K562 (cell line): ENCODE measurements around the gene SMARCC1. TPM values are rescaled to one million over a fixed set of nuclear protein-coding genes. Genes with fewer than 3 reads are reported as not detected.
A peak's percentile ranks its signal among the peaks of the same experiment; 100 is the strongest.

ENCODE experiments used
- ATAC-seq: fragments of 200-7000 bp; cut with Tn5 transposase; 3 replicates; pipeline ENCODE4 v1.9.1; 2020; ENCODE audit warnings: moderate library complexity
- BruUV-seq: library from RNA; stranded (reverse); fragments of 400-500 nt; replicated peaks from 2 replicates; lab custom pipeline; 2021; lab: Mats Ljungman, UMichigan
- CTCF ChIA-PET: fragments of 300-600 bp; formaldehyde crosslinking; extraction: SDS; loops from one replicate; lab custom pipeline; 2021; ENCODE audit warnings: low intra/inter-chr PET ratio; lab: Yijun Ruan, JAX
- POLR2A ChIA-PET: fragments of 300-600, 350-650 bp; sonication (Branson Sonifier 250); formaldehyde crosslinking; extraction: SDS; loops from one replicate; lab custom pipeline; 2021; ENCODE audit warnings: antibody characterized with exemption, inconsistent platforms; lab: Yijun Ruan, JAX
- DNase-seq, 4 experiments: peaks; one replicate each; pipeline versions ENCODE4 v3.0.0 to v3.0.0-alpha.2; 2011 to 2018; ENCODE audit warnings: low spot score in 3 of 4, mixed read lengths in 3 of 4; ENCODE audit errors: extremely low read depth in 1 of 4
- FAIRE-seq: peaks from 2 replicates; lab custom pipeline; 2011; peaks lifted over from hg19 to GRCh38; lab: Jason Lieb, UNC
- H2AFZ ChIP-seq: 2 replicates; pipeline ENCODE4 v1.6.0; 2011; ENCODE audit warnings: low read depth, low read length, control low read depth, inconsistent platforms
- H3K27ac ChIP-seq: fragments of 200-600 bp; 3 replicates; pipeline ENCODE4 v1.8.0; 2011; ENCODE audit warnings: low read depth, mild to moderate bottlenecking, control low read depth, inconsistent platforms, low read length, moderate library complexity, mixed read lengths; ENCODE audit errors: extremely low read depth
- H3K27me3 ChIP-seq, 2 experiments: fragments of 300-600 bp in 1 of 2; 2 replicates in 1 of 2; 3 replicates in 1 of 2; pipeline versions ENCODE4 v1.6.0 to v1.8.0; 2011; ENCODE audit warnings: inconsistent platforms in 2 of 2, low read length in 2 of 2, mild to moderate bottlenecking in 1 of 2, mixed read lengths in 1 of 2, moderate library complexity in 1 of 2; ENCODE audit not compliant: control insufficient read depth in 2 of 2, insufficient read depth in 2 of 2
- H3K36me3 ChIP-seq: fragments of 300-600 bp; 3 replicates; pipeline ENCODE4 v1.8.0; 2011; ENCODE audit warnings: mild to moderate bottlenecking, low read length, inconsistent platforms; ENCODE audit not compliant: control insufficient read depth, insufficient read depth
- H3K4me1 ChIP-seq, 2 experiments: fragments of 200-600 bp in 1 of 2; replicated peaks in 1 of 2; 2 replicates in 1 of 2; 3 replicates in 1 of 2; pipeline versions ENCODE4 v1.5.1 to v1.8.0; 2011; ENCODE audit warnings: inconsistent platforms in 2 of 2, low read length in 2 of 2, mild to moderate bottlenecking in 1 of 2, mixed read lengths in 1 of 2, moderate library complexity in 1 of 2; ENCODE audit not compliant: control insufficient read depth in 2 of 2, insufficient read depth in 2 of 2
- H3K4me2 ChIP-seq: 2 replicates; pipeline ENCODE4 v1.6.1; 2011; ENCODE audit warnings: low read length, control low read depth, inconsistent platforms, mixed read lengths; ENCODE audit not compliant: insufficient read depth
- H3K4me3 ChIP-seq: fragments of 200-600 bp; sonication (generic), shearing (Covaris generic); 2 replicates; pipeline ENCODE4 v1.5.1; 2016; ENCODE audit warnings: control low read depth, inconsistent platforms
- H3K79me2 ChIP-seq: fragments of 200-600 bp; 3 replicates; pipeline ENCODE4 v1.8.0; 2011; ENCODE audit warnings: low read length, inconsistent platforms; ENCODE audit not compliant: control insufficient read depth, insufficient read depth
- H3K9ac ChIP-seq, 2 experiments: 2 replicates each; pipeline versions ENCODE4 v1.6.0 to v1.6.1; 2011; ENCODE audit warnings: low read depth in 2 of 2, low read length in 2 of 2, control low read depth in 1 of 2, inconsistent platforms in 1 of 2, mild to moderate bottlenecking in 1 of 2, mixed read lengths in 1 of 2; ENCODE audit not compliant: insufficient read depth in 1 of 2
- H3K9me1 ChIP-seq: one replicate; pipeline ENCODE4 v1.6.0; 2011; ENCODE audit warnings: inconsistent platforms, mild to moderate bottlenecking, low read length, moderate library complexity; ENCODE audit not compliant: control insufficient read depth, insufficient read depth
- H3K9me3 ChIP-seq: replicated peaks from 2 replicates; pipeline ENCODE4 v1.5.1; 2011; ENCODE audit warnings: low read depth, low read length, inconsistent platforms; ENCODE audit not compliant: control insufficient read depth, insufficient read depth
- H4K20me1 ChIP-seq: replicated peaks from 2 replicates; pipeline ENCODE4 v1.6.1; 2011; ENCODE audit warnings: low read length, inconsistent platforms, mixed read lengths; ENCODE audit not compliant: control insufficient read depth, insufficient read depth
- BRD4 ChIP-seq: fragments of 200-600 bp; sonication (generic); IDR thresholded peaks from 2 replicates; pipeline ENCODE4 v1.6.1; 2017; ENCODE audit warnings: inconsistent platforms
- EWSR1 ChIP-seq: fragments of 450-650 bp; IDR thresholded peaks from 2 replicates; pipeline ENCODE4 v1.6.1; 2018; ENCODE audit warnings: borderline replicate concordance, mild to moderate bottlenecking, low read depth, moderate library complexity; ENCODE audit not compliant: partially characterized antibody
- FOXJ2 ChIP-seq: fragments of 200-800 bp; sonication (Bioruptor generic); IDR thresholded peaks from 2 replicates; pipeline ENCODE4 v1.6.1; 2016; ENCODE audit warnings: missing genetic modification characterization, missing compliant biosample characterization
- GATAD2B ChIP-seq: fragments of 450-650 bp; IDR thresholded peaks from 2 replicates; pipeline ENCODE4 v1.6.1; 2017; ENCODE audit warnings: mild to moderate bottlenecking, borderline replicate concordance
- MAFG ChIP-seq: fragments of 450-650 bp; conservative IDR thresholded peaks from 2 replicates; pipeline ENCODE4 v1.6.1; 2016; ENCODE audit warnings: missing genetic modification characterization, missing compliant biosample characterization
- MCM7 ChIP-seq, 2 experiments: fragments of 450-650 bp; IDR thresholded peaks; 2 replicates each; pipeline ENCODE4 v1.6.1; 2016 to 2018
- MTA2 ChIP-seq: fragments of 450-650 bp; IDR thresholded peaks from 2 replicates; pipeline ENCODE4 v1.6.1; 2016; ENCODE audit warnings: low read depth
- NFXL1 ChIP-seq: fragments of 450-650 bp; formaldehyde crosslinking; IDR thresholded peaks from 2 replicates; pipeline ENCODE4 v1.4.0; 2021; ENCODE audit warnings: mild to moderate bottlenecking
- NONO ChIP-seq, 2 experiments: fragments of 200-400 bp in 1 of 2; fragments of 450-650 bp in 1 of 2; formaldehyde crosslinking in 1 of 2; IDR thresholded peaks; 2 replicates each; pipeline ENCODE4 v1.6.1; 2017; ENCODE audit warnings: low read depth in 2 of 2, mild to moderate bottlenecking in 2 of 2, moderate library complexity in 2 of 2, low read length in 1 of 2
- ZFP1 ChIP-seq: fragments of 450-650 bp; formaldehyde crosslinking; IDR thresholded peaks from 2 replicates; pipeline ENCODE4 v1.4.0; 2020; ENCODE audit warnings: mild to moderate bottlenecking, mixed read lengths
- ZNF764 ChIP-seq: fragments of 250-450 bp; sonication (Bioruptor Pico); IDR thresholded peaks from 2 replicates; pipeline ENCODE4 v1.4.0; 2020; ENCODE audit warnings: low read depth, mild to moderate bottlenecking, moderate library complexity
- WGBS: fragments of 100-300 bp; shearing (Covaris generic); methylation state at CpG from one replicate; pipeline ENCODE4 v1.1.6; 2016; ENCODE audit warnings: low coverage, mixed read lengths; ENCODE audit not compliant: insufficient coverage; ENCODE audit errors: missing lambda C conversion rate; 5-methylcytosine and 5-hydroxymethylcytosine counted together
- in situ Hi-C: fragments of 300-500 bp; cut with MboI; formaldehyde crosslinking; loops from 4 replicates; pipeline ENCODE4 v1.15.0; 2018; ENCODE audit warnings: inconsistent platforms, mixed read lengths
- intact Hi-C: fragments of 100-400 bp; cut with micrococcal nuclease; formaldehyde crosslinking; loops from 2 replicates; pipeline ENCODE4 v1.14.2; 2022
- polyA plus RNA-seq, 8 experiments: library from polyadenylated mRNA; depleted of rRNA in 4 of 8; stranded (reverse) in 5 of 8; unstranded in 3 of 8; fragments of >200 nt; fragmentation: Nextera tagmentation in 2 of 8; fragmentation: Illumina TruSeq in 1 of 8; extraction: Ambion mirVana in 2 of 8; extraction: Trizol in 1 of 8; gene quantifications; 2 replicates each; pipeline versions ENCODE4 v1.2.1 to v1.2.3, GENCODE V29; 2011 to 2014; ENCODE audit warnings: inconsistent platforms in 1 of 8, missing spikeins in 1 of 8
- total RNA-seq, 7 experiments: library from RNA; depleted of rRNA in 6 of 7; stranded (reverse); fragments of >200 nt in 6 of 7; fragmentation: Illumina TruSeq in 2 of 7; extraction: Trizol in 2 of 7; gene quantifications; 2 replicates each; pipeline versions ENCODE4 v1.2.1 to v1.2.3, GENCODE V29; 2011 to 2021; ENCODE audit warnings: low replicate concordance in 1 of 7
- TF ChIP-seq, protein P1 (sequence below): sonication (generic); formaldehyde crosslinking; IDR thresholded peaks from 2 replicates; pipeline ENCODE4 v1.8.0; 2023; ENCODE audit warnings: mild to moderate bottlenecking, missing genetic modification reagents
- TF ChIP-seq, protein P2 (sequence below): conservative IDR thresholded peaks from 2 replicates; pipeline ENCODE4 v1.6.1; 2011; ENCODE audit warnings: low read depth, mild to moderate bottlenecking, low read length; ENCODE audit not compliant: control insufficient read depth
- TF ChIP-seq, protein P3 (sequence below): IDR thresholded peaks from 2 replicates; pipeline ENCODE4 v1.6.1; 2011; ENCODE audit not compliant: insufficient read length; ENCODE audit errors: extremely low read depth
- TF ChIP-seq, protein P4 (sequence below): sonication (generic); IDR thresholded peaks from 2 replicates; pipeline ENCODE4 v1.6.1; 2016

The SMARCC1 gene
- total and polyA plus RNA-seq, 9 of the 15 experiments (the other 6 are each of a cell fraction or from before 2014, with no cell fraction given), result 20.7 to 199 (median 66.0) TPM

DNA sequence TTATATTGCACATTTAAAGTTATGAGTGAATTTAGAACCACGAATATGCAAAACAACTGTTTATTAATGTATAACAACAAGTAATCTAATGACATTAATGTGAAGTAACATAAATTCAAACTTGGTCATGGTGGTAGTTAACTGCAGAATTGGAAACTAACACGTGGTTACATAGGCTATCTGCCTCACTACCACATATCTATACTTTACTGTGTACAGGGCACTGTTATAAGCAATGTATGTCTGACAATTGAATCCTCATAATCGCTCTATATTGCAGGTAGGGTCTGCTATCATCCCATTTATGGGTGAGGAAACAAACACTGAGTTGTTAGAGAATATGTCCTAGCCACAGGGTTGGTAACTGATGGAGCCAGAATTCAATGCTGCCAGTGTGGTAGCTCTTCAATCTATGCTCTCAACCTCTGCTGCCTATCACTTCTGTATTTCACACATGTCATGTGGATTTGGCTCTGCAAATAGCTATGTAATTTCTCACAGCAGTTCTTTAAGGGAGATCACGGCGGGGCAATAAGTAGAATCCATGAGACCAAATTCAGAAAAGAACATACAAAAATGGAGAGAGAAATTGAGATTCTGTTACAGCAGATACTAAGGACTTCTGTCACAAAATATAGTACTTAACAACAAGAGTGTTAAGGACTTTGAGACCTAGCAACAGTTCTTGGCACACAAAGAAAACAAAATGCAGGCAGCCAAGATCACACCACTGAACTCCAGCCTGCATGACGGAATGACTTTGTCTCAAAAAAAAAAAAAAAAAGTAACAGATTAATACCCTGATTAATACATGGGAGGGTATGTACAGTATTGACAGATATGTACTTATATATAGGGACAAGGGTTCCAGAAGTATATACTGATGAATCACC, 103.0 kb downstream of the SMARCC1 start:
- ChIA-PET POLR2A (interaction anchor here (0.6 to 1.3 kb wide), 2 partner anchors 9 to 12 kb away, joined by 3 to 4 read pairs; no protein-coding TSS in a partner anchor), CTCF (no interaction called here)
- Histone ChIP-seq H3K27me3 (no peaks in the 10 kb centered on the region), H3K4me2 (no peak overlapping the region), H3K4me3 (no peak overlapping the region), H2AFZ (no peak overlapping the region), H3K9me1 (no peaks in the 10 kb centered on the region), H4K20me1 (no peaks in the 10 kb centered on the region), H3K79me2 (no peaks in the 10 kb centered on the region), H3K9me3 (no peaks in the 10 kb centered on the region), H3K9ac (no peak overlapping the region), H3K36me3 (peaks cover 90% of the 10 kb centered on the region), H3K27ac (no peak overlapping the region), H3K4me1 (no peaks in the 10 kb centered on the region)
- DNase-seq (no peak), ATAC-seq (no peak), FAIRE-seq (no peak)
- intact Hi-C loops (no loop called here), in situ Hi-C loops (no loop called here)
- 92% methylated on average over 6 of the region's 6 CpGs for WGBS
- TF ChIP-seq BRD4, result no peak
- TF ChIP-seq NFXL1 (CRISPR knock-in tag), result no peak
- no peak for TF ChIP-seq MTA2
- TF ChIP-seq NONO (IDR thresholded peaks at IDR 0.05; ENCODE audit: low read depth in 2 of 2, low read length in 1 of 2), result no peak
- TF ChIP-seq, protein P1, sequence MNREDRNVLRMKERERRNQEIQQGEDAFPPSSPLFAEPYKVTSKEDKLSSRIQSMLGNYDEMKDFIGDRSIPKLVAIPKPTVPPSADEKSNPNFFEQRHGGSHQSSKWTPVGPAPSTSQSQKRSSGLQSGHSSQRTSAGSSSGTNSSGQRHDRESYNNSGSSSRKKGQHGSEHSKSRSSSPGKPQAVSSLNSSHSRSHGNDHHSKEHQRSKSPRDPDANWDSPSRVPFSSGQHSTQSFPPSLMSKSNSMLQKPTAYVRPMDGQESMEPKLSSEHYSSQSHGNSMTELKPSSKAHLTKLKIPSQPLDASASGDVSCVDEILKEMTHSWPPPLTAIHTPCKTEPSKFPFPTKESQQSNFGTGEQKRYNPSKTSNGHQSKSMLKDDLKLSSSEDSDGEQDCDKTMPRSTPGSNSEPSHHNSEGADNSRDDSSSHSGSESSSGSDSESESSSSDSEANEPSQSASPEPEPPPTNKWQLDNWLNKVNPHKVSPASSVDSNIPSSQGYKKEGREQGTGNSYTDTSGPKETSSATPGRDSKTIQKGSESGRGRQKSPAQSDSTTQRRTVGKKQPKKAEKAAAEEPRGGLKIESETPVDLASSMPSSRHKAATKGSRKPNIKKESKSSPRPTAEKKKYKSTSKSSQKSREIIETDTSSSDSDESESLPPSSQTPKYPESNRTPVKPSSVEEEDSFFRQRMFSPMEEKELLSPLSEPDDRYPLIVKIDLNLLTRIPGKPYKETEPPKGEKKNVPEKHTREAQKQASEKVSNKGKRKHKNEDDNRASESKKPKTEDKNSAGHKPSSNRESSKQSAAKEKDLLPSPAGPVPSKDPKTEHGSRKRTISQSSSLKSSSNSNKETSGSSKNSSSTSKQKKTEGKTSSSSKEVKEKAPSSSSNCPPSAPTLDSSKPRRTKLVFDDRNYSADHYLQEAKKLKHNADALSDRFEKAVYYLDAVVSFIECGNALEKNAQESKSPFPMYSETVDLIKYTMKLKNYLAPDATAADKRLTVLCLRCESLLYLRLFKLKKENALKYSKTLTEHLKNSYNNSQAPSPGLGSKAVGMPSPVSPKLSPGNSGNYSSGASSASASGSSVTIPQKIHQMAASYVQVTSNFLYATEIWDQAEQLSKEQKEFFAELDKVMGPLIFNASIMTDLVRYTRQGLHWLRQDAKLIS (CRISPR knock-in tag), result no peak
- TF ChIP-seq, protein P2, sequence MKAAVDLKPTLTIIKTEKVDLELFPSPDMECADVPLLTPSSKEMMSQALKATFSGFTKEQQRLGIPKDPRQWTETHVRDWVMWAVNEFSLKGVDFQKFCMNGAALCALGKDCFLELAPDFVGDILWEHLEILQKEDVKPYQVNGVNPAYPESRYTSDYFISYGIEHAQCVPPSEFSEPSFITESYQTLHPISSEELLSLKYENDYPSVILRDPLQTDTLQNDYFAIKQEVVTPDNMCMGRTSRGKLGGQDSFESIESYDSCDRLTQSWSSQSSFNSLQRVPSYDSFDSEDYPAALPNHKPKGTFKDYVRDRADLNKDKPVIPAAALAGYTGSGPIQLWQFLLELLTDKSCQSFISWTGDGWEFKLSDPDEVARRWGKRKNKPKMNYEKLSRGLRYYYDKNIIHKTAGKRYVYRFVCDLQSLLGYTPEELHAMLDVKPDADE, result no peak
- TF ChIP-seq FOXJ2 (tag), result no peak
- TF ChIP-seq ZFP1 (CRISPR knock-in tag), result no peak
- TF ChIP-seq, protein P3, sequence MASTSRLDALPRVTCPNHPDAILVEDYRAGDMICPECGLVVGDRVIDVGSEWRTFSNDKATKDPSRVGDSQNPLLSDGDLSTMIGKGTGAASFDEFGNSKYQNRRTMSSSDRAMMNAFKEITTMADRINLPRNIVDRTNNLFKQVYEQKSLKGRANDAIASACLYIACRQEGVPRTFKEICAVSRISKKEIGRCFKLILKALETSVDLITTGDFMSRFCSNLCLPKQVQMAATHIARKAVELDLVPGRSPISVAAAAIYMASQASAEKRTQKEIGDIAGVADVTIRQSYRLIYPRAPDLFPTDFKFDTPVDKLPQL, result no peak
- TF ChIP-seq EWSR1, result no peak
- TF ChIP-seq, protein P4, sequence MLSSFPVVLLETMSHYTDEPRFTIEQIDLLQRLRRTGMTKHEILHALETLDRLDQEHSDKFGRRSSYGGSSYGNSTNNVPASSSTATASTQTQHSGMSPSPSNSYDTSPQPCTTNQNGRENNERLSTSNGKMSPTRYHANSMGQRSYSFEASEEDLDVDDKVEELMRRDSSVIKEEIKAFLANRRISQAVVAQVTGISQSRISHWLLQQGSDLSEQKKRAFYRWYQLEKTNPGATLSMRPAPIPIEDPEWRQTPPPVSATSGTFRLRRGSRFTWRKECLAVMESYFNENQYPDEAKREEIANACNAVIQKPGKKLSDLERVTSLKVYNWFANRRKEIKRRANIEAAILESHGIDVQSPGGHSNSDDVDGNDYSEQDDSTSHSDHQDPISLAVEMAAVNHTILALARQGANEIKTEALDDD, result no peak
- TF ChIP-seq ZNF764 (CRISPR knock-in tag), result no peak
- no peak for TF ChIP-seq MCM7 (IDR thresholded peaks at IDR 0.05)
- TF ChIP-seq GATAD2B, result no peak
- TF ChIP-seq MAFG, result no peak
- BruUV-seq, result TSS peak; percentile 9
